HG03175 (cell line): ENCODE measurements around the gene BCR.
"Not testable (repeated sequence)": the region's sequence is repeated elsewhere in the genome, so short reads cannot be mapped to it uniquely, and the experiment has no call there.

Source experiments
- ATAC-seq: cut with Tn5 transposase; IDR thresholded peaks from one replicate; pipeline ENCODE4 v1.9.1; 2021; ENCODE audit warnings: mild to moderate bottlenecking, moderate library complexity; ENCODE audit not compliant: unreplicated experiment

BCR gene

GRCh38 chr22:23180301-23180892 is at the start of gene BCR:
Gene BCR (plus strand): TSS chr22:23180509. CDS start chr22:23180961, 452 bp downstream.
- no peak for ATAC-seq

GRCh38 chr22:23130697-23131096 is 49.6 kb upstream of the BCR start:
- no peak for ATAC-seq

- ATAC-seq, result no peak
These were observed 48.4 kb upstream of the BCR start for GRCh38 chr22:23131931-23132330.

GRCh38 chr22:23132376-23133091 is 47.8 kb upstream of the BCR start:
- no peak for ATAC-seq

GRCh38 chr22:23133922-23134321 is 46.4 kb upstream of the BCR start:
- ATAC-seq, result no peak

GRCh38 chr22:23136991-23137390 is 43.3 kb upstream of the BCR start:
- ATAC-seq, result not testable (repeated sequence)

- ATAC-seq, result no peak
These were observed 42.8 kb upstream of the BCR start for GRCh38 chr22:23137468-23137867.

GRCh38 chr22:23137905-23138561 is 42.3 kb upstream of the BCR start:
- peak; percentile 47 for ATAC-seq

GRCh38 chr22:23138584-23139435 is 41.5 kb upstream of the BCR start:
- ATAC-seq, result no peak

GRCh38 chr22:23140385-23140784 is 39.9 kb upstream of the BCR start:
- ATAC-seq, result no peak

- no peak for ATAC-seq
These were observed 37.7 kb upstream of the BCR start for GRCh38 chr22:23142546-23143105.

GRCh38 chr22:23143119-23143518 is 37.2 kb upstream of the BCR start:
- ATAC-seq, result no peak

- ATAC-seq, result no peak
These were observed 35.9 kb upstream of the BCR start for GRCh38 chr22:23144432-23144831.

- ATAC-seq, result no peak
These were observed 35.1 kb upstream of the BCR start, which contains the start of gene RAB36 for GRCh38 chr22:23144932-23145877. Gene RAB36 (plus strand): TSS chr22:23145477. CDS start chr22:23146617, 1,140 bp downstream.

- no peak for ATAC-seq
These were observed 34.3 kb upstream of the BCR start for GRCh38 chr22:23145878-23146470.

- no peak for ATAC-seq
These were observed 33.7 kb upstream of the BCR start for GRCh38 chr22:23146478-23147205.

- ATAC-seq, result no peak
These were observed 32.5 kb upstream of the BCR start for GRCh38 chr22:23147617-23148387.

GRCh38 chr22:23149743-23150238 is 30.5 kb upstream of the BCR start:
- no peak for ATAC-seq
